GM12872 (cell line): ENCODE measurements around the gene TPCN1.
A peak's percentile ranks its signal among the peaks of the same experiment; 100 is the strongest.

Experiments
- CTCF ChIP-seq: IDR thresholded peaks from 3 replicates; pipeline ENCODE4 v1.5.1; 2011; ENCODE audit warnings: low read depth, mild to moderate bottlenecking, low read length, moderate library complexity; ENCODE audit not compliant: insufficient read depth

The TPCN1 gene

GRCh38 chr12:113189361-113189760 lies 31.9 kb upstream of the TPCN1 start:
- TF ChIP-seq CTCF = no peak

- TF ChIP-seq CTCF = no peak
Measured at GRCh38 chr12:113190761-113191160, 30.5 kb upstream of the TPCN1 start.

- no peak for TF ChIP-seq CTCF
Measured at GRCh38 chr12:113191227-113191626, 30.0 kb upstream of the TPCN1 start.

- TF ChIP-seq CTCF = no peak
Measured at GRCh38 chr12:113194971-113195391, 26.3 kb upstream of the TPCN1 start.

- TF ChIP-seq CTCF = no peak
Measured at GRCh38 chr12:113195598-113195997, 25.7 kb upstream of the TPCN1 start.

- no peak for TF ChIP-seq CTCF
Measured at GRCh38 chr12:113196582-113196981, 24.7 kb upstream of the TPCN1 start.

- TF ChIP-seq CTCF = peak; percentile 84
Measured at GRCh38 chr12:113196990-113197389, 24.3 kb upstream of the TPCN1 start.
